HG03095 (cell line): ENCODE measurements around the gene NRDC.

Experiments used
- ATAC-seq: cut with Tn5 transposase; IDR thresholded peaks from one replicate; pipeline ENCODE4 v1.9.1; 2021; ENCODE audit warnings: moderate library complexity; ENCODE audit not compliant: unreplicated experiment

Gene NRDC, protein sequence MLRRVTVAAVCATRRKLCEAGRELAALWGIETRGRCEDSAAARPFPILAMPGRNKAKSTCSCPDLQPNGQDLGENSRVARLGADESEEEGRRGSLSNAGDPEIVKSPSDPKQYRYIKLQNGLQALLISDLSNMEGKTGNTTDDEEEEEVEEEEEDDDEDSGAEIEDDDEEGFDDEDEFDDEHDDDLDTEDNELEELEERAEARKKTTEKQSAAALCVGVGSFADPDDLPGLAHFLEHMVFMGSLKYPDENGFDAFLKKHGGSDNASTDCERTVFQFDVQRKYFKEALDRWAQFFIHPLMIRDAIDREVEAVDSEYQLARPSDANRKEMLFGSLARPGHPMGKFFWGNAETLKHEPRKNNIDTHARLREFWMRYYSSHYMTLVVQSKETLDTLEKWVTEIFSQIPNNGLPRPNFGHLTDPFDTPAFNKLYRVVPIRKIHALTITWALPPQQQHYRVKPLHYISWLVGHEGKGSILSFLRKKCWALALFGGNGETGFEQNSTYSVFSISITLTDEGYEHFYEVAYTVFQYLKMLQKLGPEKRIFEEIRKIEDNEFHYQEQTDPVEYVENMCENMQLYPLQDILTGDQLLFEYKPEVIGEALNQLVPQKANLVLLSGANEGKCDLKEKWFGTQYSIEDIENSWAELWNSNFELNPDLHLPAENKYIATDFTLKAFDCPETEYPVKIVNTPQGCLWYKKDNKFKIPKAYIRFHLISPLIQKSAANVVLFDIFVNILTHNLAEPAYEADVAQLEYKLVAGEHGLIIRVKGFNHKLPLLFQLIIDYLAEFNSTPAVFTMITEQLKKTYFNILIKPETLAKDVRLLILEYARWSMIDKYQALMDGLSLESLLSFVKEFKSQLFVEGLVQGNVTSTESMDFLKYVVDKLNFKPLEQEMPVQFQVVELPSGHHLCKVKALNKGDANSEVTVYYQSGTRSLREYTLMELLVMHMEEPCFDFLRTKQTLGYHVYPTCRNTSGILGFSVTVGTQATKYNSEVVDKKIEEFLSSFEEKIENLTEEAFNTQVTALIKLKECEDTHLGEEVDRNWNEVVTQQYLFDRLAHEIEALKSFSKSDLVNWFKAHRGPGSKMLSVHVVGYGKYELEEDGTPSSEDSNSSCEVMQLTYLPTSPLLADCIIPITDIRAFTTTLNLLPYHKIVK

DNA sequence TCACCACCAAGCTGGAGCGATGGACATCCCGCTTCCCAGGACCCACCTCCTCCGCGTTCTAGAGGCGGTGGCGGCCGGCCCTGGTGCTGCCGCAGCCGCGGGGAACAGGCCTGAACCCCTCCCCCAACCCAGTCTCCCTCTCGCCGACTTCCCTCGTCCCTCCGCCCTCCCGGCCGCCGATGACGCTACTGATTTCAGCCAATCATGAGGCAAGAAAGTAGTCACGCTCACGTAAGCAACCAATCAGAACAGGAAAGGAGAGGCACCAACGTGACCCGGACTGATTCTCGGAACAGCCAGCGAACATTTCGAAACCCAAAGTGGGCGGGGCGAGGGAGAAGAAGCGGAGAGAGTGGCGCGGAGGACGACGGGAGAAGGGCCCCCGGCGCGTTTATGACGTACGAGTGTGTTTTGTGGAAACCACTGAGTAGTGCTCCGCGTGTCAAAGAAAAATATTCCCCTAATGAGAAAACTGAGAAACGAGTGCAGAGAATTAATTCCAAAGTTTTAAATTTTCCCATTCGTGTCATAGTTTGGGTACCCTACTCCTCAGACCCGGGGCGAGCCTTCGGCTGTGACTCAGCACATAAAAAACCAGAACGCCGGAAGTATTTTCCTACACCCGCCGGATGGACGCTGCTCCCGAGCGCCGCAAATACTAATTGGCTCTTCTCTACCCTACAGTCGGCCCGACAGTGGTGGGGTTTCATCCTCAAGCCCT, at the start of gene NRDC:
NRDC (minus strand) TSS at position 112 of the 721 bp plus-strand sequence. CDS start 112 bp downstream, outside the sequence.
- ATAC-seq: peak; percentile 95

DNA sequence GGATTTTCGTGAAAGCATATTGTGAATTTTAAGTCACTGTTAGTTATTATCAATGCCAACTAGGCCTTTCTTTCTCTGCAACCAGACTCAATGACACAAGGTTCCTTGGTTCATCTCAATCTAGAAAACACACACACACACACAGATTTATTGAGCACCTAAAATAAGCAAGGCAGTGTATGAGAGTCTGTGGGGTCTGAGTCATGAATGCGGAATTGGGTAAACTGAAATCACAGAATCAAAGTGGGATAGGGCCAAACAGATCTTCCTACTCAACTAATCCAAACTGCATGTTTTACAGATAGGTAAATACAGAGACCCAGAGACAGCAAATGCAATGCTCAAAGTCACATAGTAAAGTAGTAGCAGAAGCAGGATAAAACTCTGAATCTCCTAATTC, 48.5 kb upstream of the NRDC start:
- ATAC-seq: no peak

DNA sequence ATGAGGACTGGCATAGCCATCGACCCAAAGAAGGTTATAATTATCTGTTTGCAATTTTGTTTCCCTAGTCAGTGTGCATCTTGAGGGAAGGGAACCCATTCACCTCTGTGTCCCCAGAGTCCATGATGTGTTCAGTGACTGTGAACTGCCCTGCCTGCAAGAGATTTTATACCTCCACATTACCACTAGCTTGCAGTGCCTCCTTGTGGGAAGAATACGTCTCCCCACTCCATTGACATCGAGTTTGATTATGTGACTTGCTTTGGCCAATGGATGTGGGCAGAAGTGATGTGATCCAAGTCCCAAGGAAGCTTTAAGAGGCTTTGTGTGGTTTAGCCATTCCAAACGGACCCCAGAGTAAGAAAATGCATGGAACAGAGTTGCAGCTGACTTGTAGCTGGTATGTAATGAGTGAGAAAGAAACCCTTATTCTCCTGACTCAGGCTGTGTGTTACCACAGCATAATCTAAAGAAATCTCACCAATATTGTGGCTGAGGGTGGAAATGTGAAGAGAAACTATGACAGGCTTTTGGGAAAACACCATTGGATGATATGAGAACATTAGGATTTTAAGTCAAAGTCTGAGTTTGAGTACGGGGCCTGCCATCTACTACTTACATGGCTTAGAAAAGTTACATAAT, 47.8 kb upstream of the NRDC start:
- ATAC-seq: no peak

DNA sequence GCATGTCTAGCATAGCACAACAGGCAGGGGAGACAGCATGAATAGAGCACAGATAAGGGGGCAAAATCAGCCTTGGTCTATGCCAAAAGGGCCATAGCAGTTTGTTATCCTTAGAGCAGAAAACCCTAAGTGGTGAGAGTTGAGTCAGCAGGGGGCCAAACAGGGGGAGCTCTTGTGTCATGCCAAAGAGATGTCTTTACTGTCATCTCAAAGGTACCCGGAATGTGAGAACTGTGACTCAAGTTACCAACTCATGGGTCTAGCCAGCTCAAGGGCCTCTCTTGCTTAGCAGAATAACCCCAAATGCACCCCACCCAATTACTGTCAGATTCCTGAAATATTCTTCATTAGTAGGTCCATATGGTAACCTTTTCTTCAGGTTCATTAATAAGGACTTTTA, 45.9 kb upstream of the NRDC start:
- ATAC-seq: no peak

DNA sequence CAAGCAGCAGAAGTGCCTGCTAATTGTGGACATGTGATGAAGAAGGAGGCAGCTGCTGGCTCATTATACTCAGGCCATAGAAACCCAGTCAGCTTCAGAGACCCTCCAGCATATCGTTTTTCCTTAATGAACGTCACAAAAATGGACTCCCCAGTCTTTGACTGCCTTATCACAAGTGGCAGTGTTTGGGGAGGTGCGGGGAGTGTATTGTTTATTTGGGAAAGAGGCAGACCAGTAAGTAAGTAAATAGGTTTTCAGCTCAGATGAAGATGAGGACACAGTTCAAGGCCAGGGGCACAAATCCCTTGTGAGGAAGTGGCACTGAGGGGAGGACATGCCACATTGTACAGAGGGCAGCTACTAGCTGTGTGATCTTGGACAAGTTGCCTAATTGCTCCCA, 43.5 kb upstream of the NRDC start:
- no peak for ATAC-seq

DNA sequence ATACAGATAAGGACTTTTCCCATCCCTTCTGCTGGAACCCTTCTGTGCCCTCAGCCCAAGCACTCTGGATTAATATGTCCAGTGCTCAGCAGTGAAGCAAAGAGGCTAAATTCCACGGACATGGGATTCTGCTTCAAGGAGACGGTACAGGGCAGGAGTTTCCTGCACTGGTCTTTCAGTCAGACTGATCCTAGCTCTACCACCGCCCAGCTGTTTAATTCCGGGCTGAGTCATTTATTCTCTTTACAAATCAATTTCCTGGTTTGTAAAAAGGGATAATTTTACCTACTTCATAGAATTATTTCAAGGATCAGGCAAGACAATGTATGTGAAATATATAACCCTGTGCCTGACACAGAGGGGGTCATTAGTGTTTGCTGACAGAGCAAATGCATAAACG, 41.6 kb upstream of the NRDC start:
- no peak for ATAC-seq

DNA sequence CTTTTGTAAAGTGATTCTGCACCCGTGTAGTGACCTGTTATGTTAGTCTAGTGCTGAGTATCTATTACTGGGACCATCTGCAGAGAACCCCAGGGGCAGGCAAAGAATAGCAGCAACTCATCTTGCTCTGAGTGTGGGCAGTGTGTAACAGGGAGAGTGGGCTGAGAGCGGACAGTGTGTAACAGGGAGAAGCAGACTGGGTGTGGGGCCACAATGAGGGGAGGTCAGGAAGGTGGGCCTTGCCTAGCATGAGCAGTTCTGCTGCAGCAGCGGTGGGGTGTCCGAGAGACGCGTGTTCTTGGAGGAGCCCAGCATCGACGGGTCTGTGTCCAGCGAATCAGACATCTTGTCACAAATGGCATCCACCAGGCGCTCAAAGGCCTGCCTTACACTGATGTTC, 41.2 kb upstream of the NRDC start:
- no peak for ATAC-seq

DNA sequence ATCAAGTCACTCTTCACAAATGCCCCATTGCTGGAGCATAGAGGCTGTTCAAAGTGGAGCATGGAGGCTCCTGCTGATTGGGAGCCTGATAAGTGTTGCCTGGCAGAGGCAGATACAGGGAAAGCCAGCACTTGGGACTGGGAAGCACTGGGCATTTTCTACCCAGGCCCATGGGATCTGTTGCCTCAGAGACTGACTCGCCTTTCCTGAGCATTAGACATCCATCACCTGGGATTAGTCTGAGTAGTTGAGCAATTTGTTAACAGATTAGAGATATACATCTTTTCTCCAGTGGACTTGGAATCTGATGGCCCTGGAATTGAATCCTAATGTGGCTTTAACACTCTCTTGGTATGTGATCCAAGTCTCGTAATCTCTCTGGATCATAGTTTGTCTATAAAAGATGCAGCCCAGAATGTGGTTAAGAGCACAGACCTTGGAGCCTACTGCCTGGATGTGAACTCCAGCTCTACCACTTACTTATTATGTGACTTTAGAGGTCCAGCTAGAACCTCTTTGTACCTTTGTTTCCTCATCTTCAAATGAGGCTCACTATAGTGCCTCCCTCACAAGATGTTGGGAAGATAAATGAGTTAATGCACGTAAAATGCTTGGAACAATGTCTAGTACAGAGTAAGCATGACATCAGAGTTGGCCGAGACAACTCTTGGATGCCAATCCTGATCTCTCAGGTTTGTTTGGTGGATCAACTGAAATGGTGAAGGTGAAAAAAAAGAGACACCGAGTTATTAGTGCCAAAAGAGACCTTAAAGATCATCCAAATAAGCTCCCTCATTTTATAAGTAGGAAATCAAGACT, 38.3 kb upstream of the NRDC start:
- ATAC-seq: no peak

DNA sequence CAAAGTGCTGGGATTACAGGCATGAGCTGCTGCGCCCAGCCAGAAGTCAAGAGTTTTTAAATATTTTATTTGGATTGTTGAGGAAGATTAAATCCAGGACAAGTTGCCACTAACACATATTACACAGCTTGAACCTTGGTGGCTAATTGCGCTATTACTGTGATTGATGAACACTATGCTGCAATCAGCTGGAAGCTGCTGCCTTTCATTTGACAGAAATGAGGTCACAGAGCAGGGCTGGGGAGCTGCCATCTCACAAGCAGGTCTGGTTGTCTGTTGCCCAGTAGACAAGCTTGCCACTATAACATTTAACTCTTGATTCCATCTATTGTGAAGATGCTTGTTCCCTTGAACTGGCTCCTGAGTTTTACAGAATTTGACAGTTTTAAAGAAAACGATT, 37.4 kb upstream of the NRDC start:
- ATAC-seq: no peak

DNA sequence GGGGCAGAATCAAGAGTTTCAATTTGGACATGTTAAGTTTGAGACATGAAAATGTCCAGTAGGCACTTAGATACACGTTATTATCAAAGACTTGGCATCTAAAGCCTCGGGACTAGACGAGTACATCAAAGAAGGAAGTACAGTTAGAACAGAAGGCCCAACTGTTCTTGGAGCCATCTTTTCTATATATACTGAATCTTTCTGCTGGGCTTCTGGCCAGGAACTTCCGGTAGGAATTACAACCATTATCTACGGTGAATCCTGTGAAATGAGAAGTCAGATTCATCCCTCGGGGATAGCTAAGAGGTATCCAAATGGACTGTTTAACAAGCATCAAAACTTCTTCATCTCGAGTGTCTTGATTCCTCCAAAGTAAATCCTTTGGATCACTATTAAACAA, 34.4 kb upstream of the NRDC start:
- ATAC-seq: no peak

DNA sequence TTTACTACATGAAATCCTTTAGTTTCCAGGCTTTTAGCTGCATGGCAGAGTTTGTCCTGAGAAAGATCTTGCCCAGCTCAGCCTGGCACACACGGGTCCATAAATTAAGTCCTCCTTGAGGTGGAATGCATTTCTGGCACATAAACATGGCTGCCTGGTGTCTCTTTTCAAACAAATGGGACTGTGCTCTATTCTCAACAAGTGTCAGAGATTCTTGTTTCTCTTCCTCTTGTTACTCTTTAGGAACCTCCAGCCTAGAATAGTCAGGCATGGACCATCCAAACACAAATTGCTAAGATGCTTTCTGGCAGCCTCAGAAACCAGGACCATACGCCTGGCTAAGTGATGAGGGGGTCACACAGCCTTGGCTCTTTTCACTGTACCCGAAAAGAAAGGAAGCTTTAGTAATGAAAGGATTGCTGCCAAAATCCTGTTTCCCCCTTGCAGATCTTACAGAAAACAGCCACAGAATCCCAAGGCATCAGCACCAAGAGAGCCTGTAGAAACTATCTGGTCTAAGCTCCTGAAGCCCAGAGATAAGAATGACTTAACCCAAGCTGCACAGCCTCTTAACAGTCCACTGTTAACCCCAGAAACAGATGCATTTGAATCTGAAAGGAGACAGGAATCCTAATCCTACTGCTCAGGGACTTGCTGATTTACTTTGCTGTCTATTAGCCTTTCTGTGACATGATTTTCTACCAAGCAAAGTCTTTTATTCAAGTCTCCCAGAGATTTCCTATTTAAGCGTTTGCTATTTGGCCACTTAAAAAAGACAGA, 31.9 kb upstream of the NRDC start:
- no peak for ATAC-seq

DNA sequence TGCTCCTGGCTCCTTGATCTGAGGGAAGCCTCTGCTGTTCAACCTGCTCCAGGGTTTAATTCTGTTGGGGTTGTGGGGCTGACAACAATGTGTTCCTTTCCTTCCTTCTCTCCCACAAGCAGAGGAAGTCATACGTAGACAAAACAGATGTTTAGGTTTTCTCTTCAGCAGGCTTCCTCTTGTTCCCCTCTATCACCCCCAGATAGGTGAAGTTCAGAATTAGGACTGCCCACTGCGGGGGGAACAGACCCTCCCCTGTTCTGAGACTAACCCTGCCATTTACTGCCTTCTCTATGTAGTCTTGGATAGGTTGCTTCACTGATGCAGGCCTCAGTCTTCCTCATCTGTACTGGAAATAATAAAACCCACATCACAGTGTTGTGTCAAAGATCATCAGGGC, 30.0 kb upstream of the NRDC start:
- ATAC-seq: no peak

DNA sequence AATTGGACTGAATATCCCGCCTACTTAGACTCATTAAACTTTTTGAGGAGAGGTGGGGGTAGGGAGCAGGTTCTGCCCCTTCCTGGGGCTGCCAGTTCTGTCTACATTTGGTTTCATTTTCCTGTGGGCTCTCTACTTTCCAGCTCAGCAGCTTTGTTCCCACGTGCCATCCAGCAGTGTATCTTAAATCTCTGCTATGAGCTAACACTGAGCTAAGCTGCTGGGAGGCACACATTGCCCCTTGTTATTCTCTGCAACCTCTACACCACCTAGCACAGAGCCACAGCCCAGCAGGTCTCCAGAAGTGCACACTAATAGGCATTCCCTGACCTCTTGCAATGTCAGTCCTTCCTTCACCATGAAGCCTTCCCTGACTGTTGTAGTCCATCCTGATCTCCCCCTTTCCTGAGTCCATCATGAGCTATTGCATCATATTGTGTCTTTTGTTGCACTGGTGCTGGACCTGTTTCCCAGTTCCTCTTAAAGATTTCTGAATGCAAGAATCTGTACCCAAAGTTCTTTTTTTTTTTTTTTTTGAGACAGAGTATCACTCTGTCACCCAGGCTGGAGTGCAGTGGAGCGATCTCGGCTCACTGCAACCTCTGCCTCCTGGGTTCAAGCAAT, 28.7 kb upstream of the NRDC start:
- no peak for ATAC-seq

DNA sequence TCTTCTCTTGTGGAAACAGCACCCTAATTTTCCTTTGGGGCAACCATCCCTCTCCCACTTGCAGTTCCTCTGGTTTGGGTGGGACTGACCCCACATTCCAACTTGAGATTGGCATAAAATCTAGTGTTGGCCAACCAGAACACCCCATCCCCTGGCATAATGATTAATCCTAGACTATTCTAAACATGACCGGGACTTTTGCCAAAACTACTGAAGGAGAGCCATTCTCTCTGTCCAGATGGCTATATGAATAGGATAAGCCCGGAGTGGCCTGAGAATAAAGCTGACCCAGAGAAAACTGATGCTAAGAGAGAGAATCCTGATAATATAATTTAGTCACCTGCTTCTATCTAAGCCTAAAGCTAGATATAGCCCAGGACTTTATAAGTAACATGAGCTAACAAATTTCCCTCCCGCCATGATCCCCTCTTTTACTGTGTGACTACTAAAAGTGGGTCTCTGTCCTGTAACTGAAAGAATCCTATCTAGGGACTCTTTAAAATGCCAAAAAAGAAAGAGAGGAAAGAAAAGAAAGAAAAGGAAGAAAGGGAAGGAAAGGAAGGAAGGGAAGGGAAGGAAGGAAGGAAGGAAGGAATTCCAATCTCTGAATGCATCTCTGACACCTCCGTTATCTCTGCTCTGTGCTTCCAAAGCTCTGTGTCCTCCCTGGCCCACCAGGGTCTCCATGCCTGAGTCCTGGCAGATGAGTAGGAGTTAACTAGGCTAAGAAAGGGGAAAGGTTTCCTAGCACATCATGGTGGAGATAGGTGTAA, 28.0 kb upstream of the NRDC start:
- no peak for ATAC-seq

DNA sequence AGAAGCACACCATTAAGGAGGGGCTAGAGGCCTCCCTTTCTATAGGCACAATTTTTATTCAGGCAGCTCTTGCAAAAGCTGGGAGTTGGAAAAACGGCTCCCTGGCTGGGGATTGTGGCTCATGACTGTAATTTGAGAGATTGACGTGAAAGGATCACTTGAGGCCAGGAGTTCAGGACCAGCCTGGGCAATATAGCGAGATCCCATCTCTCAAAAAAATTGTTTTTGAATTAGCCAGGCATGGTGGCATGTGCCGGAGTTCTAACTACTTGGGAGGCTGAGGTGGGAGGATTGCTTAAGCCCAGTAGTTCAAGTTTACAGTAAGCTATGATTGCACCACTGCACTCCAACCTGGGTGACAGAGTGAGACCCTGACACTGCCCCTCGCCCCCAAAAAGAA, 23.9 kb upstream of the NRDC start:
- ATAC-seq: no peak

DNA sequence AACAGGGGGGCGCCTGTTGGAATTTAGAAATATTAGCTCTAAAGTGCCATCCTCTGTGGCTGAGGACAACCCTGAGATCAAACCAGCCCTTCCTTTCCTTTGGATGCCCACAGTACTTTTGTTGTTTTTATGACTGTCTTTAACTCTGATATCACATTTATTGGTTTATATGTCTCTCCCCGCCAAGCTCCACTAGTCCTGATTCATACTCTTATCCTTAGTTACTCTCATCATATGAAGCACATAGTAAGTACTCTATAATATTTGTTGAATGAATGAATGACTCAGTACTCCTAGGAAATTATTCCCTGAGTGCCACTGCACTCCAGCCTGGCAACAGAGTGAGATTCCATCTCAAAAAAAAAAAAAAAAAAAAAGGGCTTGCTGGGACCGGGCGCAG, 22.6 kb upstream of the NRDC start:
- ATAC-seq: no peak

DNA sequence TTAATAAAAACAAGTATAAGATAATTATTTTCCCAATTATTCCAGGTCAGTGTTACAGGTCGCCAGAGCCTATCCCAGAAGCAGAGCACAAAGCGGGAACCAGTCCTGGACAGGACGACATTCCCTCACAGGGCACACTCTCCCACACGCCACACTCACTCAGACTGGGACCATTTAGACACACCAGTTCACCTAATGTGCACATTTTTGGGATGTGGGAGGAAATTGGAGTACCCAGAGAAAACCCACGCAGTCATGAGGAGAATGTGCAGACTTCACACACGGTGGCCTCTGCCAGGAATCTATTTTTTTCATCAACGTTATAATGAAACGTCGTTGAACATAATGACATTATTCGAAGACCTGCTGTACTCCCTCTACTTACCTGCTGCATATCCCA, 20.5 kb upstream of the NRDC start:
- ATAC-seq: no peak
